Right lobe of liver (tissue), 4 donors: ENCODE results near the gene ZBTB16.

Experiments used
- CTCF ChIP-seq, 4 donors: fragments of 200-600 bp in 3 of 4; fragments of 450-650 bp in 1 of 4; IDR thresholded peaks; one replicate each; pipeline versions ENCODE4 v1.5.1 to v1.8.0; 2016 to 2022; ENCODE audit warnings: antibody characterized with exemption in 4 of 4, mild to moderate bottlenecking in 2 of 4
- POLR2A ChIP-seq: fragments of 450-650 bp; IDR thresholded peaks from one replicate; pipeline ENCODE4 v1.6.1; 2017; ENCODE audit warnings: antibody characterized with exemption, mild to moderate bottlenecking
- donor health status: DM: no; HTN: no; CAD: no.
- donor health status: DM: no; HTN: no; CAD: no.
- donor health status: DM: no; HTN: yes; CAD: no.

- TF ChIP-seq CTCF (IDR thresholded peaks at IDR 0.05) (no peak), POLR2A (no peak)
Measured at GRCh38 chr11:114278342-114279065, 219.0 kb downstream of the ZBTB16 start.
